Spleen (tissue), 11 donors: Measurements from ENCODE around the gene TBC1D25. TPM values are rescaled to one million over a fixed set of nuclear protein-coding genes. Genes with fewer than 3 reads are reported as not detected.

ENCODE experiments used
- DNase-seq: peaks from one replicate; pipeline ENCODE4 v3.0.0-alpha.2; 2020
- H3K27ac ChIP-seq, 8 donors: fragments of 200-600 bp; sonication (generic) in 7 of 8; 1 replicate in 4 of 8; 2 replicates in 4 of 8; pipeline versions ENCODE4 v1.5.0 to v1.8.0; 2016 to 2021; ENCODE audit warnings: inconsistent platforms in 4 of 8, mild to moderate bottlenecking in 4 of 8, moderate library complexity in 1 of 8
- H3K27me3 ChIP-seq, 7 donors: fragments of 200-600 bp; sonication (generic) in 6 of 7; replicated peaks in 1 of 7; 1 replicate in 4 of 7; 2 replicates in 3 of 7; pipeline versions ENCODE4 v1.5.0 to v1.8.0; 2016 to 2021; ENCODE audit warnings: inconsistent platforms in 3 of 7, mild to moderate bottlenecking in 1 of 7
- H3K36me3 ChIP-seq, 6 donors: fragments of 200-600 bp; sonication (generic) in 5 of 6; 1 replicate in 4 of 6; 2 replicates in 2 of 6; pipeline versions ENCODE4 v1.5.0 to v1.8.0; 2016 to 2021; ENCODE audit warnings: inconsistent platforms in 2 of 6
- H3K4me1 ChIP-seq, 6 donors: fragments of 200-600 bp; sonication (generic) in 5 of 6; 1 replicate in 3 of 6; 2 replicates in 3 of 6; pipeline versions ENCODE4 v1.5.0 to v1.8.0; 2016 to 2021; ENCODE audit warnings: inconsistent platforms in 3 of 6
- H3K4me3 ChIP-seq, 8 donors: fragments of 200-600 bp; sonication (generic) in 7 of 8; 1 replicate in 4 of 8; 2 replicates in 4 of 8; pipeline versions ENCODE4 v1.5.0 to v1.8.0; 2016 to 2021; ENCODE audit warnings: inconsistent platforms in 4 of 8, mild to moderate bottlenecking in 4 of 8, moderate library complexity in 2 of 8
- H3K9me3 ChIP-seq, 8 donors: fragments of 200-600 bp; sonication (generic) in 7 of 8; 1 replicate in 4 of 8; 2 replicates in 4 of 8; pipeline versions ENCODE4 v1.5.0 to v1.8.0; 2016 to 2021; ENCODE audit warnings: inconsistent platforms in 4 of 8
- CTCF ChIP-seq, 11 experiments: fragments of 200-600 bp in 7 of 11; fragments of 450-650 bp in 4 of 11; sonication (generic) in 4 of 11; IDR thresholded peaks in 8 of 11; conservative IDR thresholded peaks in 3 of 11; 1 replicate in 7 of 11; 2 replicates in 4 of 11; pipeline versions ENCODE4 v1.4.0 to v1.8.0; 2016 to 2021; ENCODE audit warnings: antibody characterized with exemption in 11 of 11, inconsistent platforms in 4 of 11, mild to moderate bottlenecking in 1 of 11
- POLR2A ChIP-seq, 3 donors: fragments of 450-650 bp; IDR thresholded peaks; one replicate each; pipeline ENCODE4 v1.5.1; 2017; ENCODE audit warnings: antibody characterized with exemption in 3 of 3, mild to moderate bottlenecking in 1 of 3
- POLR2AphosphoS5 ChIP-seq, 3 donors: sonication (generic); formaldehyde crosslinking; IDR thresholded peaks; one replicate each; pipeline ENCODE4 v1.5.1; 2017; ENCODE audit warnings: antibody characterized with exemption in 3 of 3
- WGBS, 5 donors: extraction: QIAGEN DNeasy Blood & Tissue Kit in 3 of 5; methylation state at CpG; one replicate each; pipeline versions ENCODE4 v1.1.5 to v1.1.7; 2013 to 2018; 5-methylcytosine and 5-hydroxymethylcytosine counted together
- intact Hi-C: fragments of 100-400 bp; cut with DNase I; formaldehyde crosslinking; loops from one replicate; pipeline ENCODE4 v1.15.0; 2023; ENCODE audit warnings: low total_unique reads
- polyA plus RNA-seq, 3 donors: library from polyadenylated mRNA; stranded (reverse); fragments of 200-250 nt; gene quantifications; one replicate each; pipeline ENCODE4 v1.2.1, GENCODE V29; 2013
- total RNA-seq, 7 donors: library from RNA; depleted of rRNA in 3 of 7; stranded (reverse); fragments of >200 nt in 3 of 7; fragmentation: NEBNext Ultra II Directional in 4 of 7; extraction: Animal tissue kit (Norgen Biotek cat#: 25700) in 4 of 7; gene quantifications; one replicate each; pipeline versions ENCODE4 v1.1.0 to v1.2.1, GENCODE V29; 2016 to 2021
- donor health status: healthy with polysubstance abuse.
- donor health status: DM: no; HTN: no; CAD: no; lungs with moderate emphysema.
- donor health status: DM: no; HTN: no; CAD: no.
- donor health status: Bipolar disorder and iron deficiency.
- donor health status: healthy.
- donor health status: DM: no; HTN: no; CAD: no.
- donor health status: DM: yes; HTN: yes; CAD: no.

TBC1D25 gene
- total and polyA plus RNA-seq, 10 donors, result 4.0 to 19.1 (median 15.5) TPM

- H3K9me3 ChIP-seq, result no peaks in the 10 kb centered on the region
- H3K27ac ChIP-seq, result no peak overlapping the region
- H3K4me1 ChIP-seq, result peaks cover 9 to 29% (median 20%) of the 10 kb centered on the region in 6 donors
- 73 to 97% (median 75%) methylated on average over 2 of the region's 2 CpGs for WGBS, 5 donors
- DNase-seq, result no peak
- peaks cover 0 to 56% (median 42%) of the 10 kb centered on the region in 6 donors for H3K36me3 ChIP-seq
- H3K4me3 ChIP-seq, result no peak overlapping the region
- intact Hi-C loops, result no loop called here
- no peaks in the 10 kb centered on the region for H3K27me3 ChIP-seq
- TF ChIP-seq POLR2AphosphoS5 (IDR thresholded peaks at IDR 0.05) (no peak), POLR2A (IDR thresholded peaks at IDR 0.05) (no peak), CTCF (IDR thresholded peaks at IDR 0.05 in 8 of 11, conservative IDR thresholded peaks at IDR 0.05 in 3 of 11) (no peak)
These were observed 39.2 kb downstream of the TBC1D25 start for GRCh38 chrX:48578661-48579128.

- WGBS, 5 donors, result 62 to 95% (median 89%) methylated on average over 3 of the region's 3 CpGs
These were observed 39.7 kb downstream of the TBC1D25 start for GRCh38 chrX:48579259-48579658.

GRCh38 chrX:48580662-48581061, 41.1 kb downstream of the TBC1D25 start:
- Histone ChIP-seq H3K27ac (peak overlapping the region in 1 of 8 donors; percentile 4), H3K9me3 (no peaks in the 10 kb centered on the region), H3K36me3 (peaks cover 0 to 48% (median 38%) of the 10 kb centered on the region in 6 donors), H3K4me3 (no peak overlapping the region), H3K4me1 (peaks cover 6 to 21% (median 14%) of the 10 kb centered on the region in 6 donors), H3K27me3 (no peaks in the 10 kb centered on the region)
- TF ChIP-seq POLR2AphosphoS5 (IDR thresholded peaks at IDR 0.05), result no peak
- no peak for TF ChIP-seq POLR2A (IDR thresholded peaks at IDR 0.05)
- no peak for TF ChIP-seq CTCF (IDR thresholded peaks at IDR 0.05 in 8 of 11, conservative IDR thresholded peaks at IDR 0.05 in 3 of 11)
- intact Hi-C loops, result no loop called here
- WGBS, 5 donors, result 78 to 100% (median 91%) methylated on average over 1 of the region's 1 CpG; no CpG with 5 or more reads in 1 of the 5 donors
- no peak for DNase-seq

More at GRCh38 chrX:48579259-48579658, 39.7 kb downstream of the TBC1D25 start:
- peak in 1 of 3 donors; percentile 11 for TF ChIP-seq POLR2AphosphoS5 (IDR thresholded peaks at IDR 0.05)
- no peak for TF ChIP-seq POLR2A (IDR thresholded peaks at IDR 0.05)
- TF ChIP-seq CTCF (IDR thresholded peaks at IDR 0.05 in 8 of 11, conservative IDR thresholded peaks at IDR 0.05 in 3 of 11), result no peak
- Histone ChIP-seq H3K27ac (no peak overlapping the region), H3K4me3 (no peak overlapping the region), H3K27me3 (no peaks in the 10 kb centered on the region), H3K36me3 (peaks cover 0 to 56% (median 42%) of the 10 kb centered on the region in 6 donors), H3K4me1 (peaks cover 9 to 29% (median 20%) of the 10 kb centered on the region in 6 donors), H3K9me3 (no peaks in the 10 kb centered on the region)
- intact Hi-C loops, result no loop called here
- no peak for DNase-seq

- WGBS, 5 donors, result 33 to 76% (median 64%) methylated on average over 2 of the region's 2 CpGs
- Histone ChIP-seq H3K27me3 (peaks cover 0 to 8% (median 0%) of the 10 kb centered on the region in 7 donors), H3K27ac (no peak overlapping the region), H3K36me3 (peaks cover 0 to 8% (median 0%) of the 10 kb centered on the region in 6 donors), H3K9me3 (no peaks in the 10 kb centered on the region), H3K4me3 (no peak overlapping the region), H3K4me1 (no peaks in the 10 kb centered on the region)
- intact Hi-C loops, result no loop called here
- DNase-seq, result no peak
- no peak for TF ChIP-seq POLR2A (IDR thresholded peaks at IDR 0.05)
These were observed 45.2 kb downstream of the TBC1D25 start for GRCh38 chrX:48584698-48585097.
